A673 (cell line): ENCODE results near the gene SLC25A13.

Source experiments
- EZH2 ChIP-seq: fragments of 200-600 bp; sonication (generic); IDR thresholded peaks from 2 replicates; pipeline ENCODE4 v1.6.1; 2017; ENCODE audit warnings: borderline replicate concordance, low read depth, mild to moderate bottlenecking, mixed read lengths, antibody characterized with exemption, low read length; ENCODE audit not compliant: poor library complexity, severe bottlenecking
- TF ChIP-seq, protein P1 (sequence below): fragments of 300-800, 200-600 bp; sonication (generic); conservative IDR thresholded peaks from 2 replicates; pipeline ENCODE4 v1.5.1; 2017; ENCODE audit warnings: low read depth, mild to moderate bottlenecking, antibody characterized with exemption, low read length, moderate library complexity, mixed read lengths

DNA sequence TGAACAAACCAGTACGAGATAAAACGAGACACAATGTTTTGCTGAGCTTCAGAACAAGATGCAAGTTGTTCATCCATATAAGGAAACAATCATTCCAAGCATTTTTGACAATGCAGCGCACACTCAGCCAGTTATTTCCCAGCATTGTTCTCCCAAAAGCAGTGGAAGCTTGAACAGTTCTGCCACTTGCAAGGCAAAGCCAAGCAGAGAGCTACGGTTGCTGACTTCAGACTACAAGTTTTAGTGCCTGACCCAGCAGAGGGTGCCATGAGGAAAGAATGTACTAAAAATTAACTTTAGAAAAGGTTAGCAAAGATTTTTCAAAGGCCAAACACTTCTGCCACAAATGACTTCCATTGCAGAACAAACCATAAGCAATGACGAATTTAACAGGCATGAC is 152.5 kb downstream of the SLC25A13 start:
- TF ChIP-seq, protein P1, sequence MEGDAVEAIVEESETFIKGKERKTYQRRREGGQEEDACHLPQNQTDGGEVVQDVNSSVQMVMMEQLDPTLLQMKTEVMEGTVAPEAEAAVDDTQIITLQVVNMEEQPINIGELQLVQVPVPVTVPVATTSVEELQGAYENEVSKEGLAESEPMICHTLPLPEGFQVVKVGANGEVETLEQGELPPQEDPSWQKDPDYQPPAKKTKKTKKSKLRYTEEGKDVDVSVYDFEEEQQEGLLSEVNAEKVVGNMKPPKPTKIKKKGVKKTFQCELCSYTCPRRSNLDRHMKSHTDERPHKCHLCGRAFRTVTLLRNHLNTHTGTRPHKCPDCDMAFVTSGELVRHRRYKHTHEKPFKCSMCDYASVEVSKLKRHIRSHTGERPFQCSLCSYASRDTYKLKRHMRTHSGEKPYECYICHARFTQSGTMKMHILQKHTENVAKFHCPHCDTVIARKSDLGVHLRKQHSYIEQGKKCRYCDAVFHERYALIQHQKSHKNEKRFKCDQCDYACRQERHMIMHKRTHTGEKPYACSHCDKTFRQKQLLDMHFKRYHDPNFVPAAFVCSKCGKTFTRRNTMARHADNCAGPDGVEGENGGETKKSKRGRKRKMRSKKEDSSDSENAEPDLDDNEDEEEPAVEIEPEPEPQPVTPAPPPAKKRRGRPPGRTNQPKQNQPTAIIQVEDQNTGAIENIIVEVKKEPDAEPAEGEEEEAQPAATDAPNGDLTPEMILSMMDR: no peak
- TF ChIP-seq EZH2: no peak
